Cerebellar cortex (tissue), 1 donor: Measurements from ENCODE around the gene ASNS.
A peak's percentile ranks its signal among the peaks of the same experiment; 100 is the strongest.
"Not testable (repeated sequence)": the region's sequence is repeated elsewhere in the genome, so short reads cannot be mapped to it uniquely, and the experiment has no call there.

Experiments
- DNase-seq: peaks from one replicate; pipeline ENCODE4 v3.0.0-alpha.2; 2015; ENCODE audit warnings: low spot score

The ASNS gene

GRCh38 chr7:97872025-97872669, at the start of gene ASNS:
Gene ASNS, minus strand, starts transcription at chr7:97872408. Its CDS starts 3,252 bp downstream, at chr7:97869156.
- peak; percentile 97 for DNase-seq

GRCh38 chr7:97921254-97921653, 49.0 kb upstream of the ASNS start:
- not testable (repeated sequence) for DNase-seq

DNA sequence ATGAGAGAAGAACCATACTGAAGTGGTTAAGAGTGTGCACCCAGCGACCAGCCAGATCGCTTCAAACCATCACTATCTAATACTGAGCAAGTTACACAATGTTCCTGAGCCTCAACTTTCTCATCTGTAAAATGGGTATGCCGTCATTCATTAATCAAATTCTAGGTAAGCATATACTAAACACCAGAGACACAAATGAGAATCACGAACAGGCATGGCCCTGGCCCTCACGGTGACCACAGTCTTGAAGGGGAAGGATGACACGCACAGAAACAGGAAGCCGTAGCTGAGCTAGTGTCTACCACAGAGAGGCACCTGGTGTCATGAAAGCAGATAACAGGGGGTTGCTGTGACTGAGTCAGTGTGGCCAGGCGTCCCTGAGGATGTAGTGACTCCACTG, 43.1 kb upstream of the ASNS start:
- not testable (repeated sequence) for DNase-seq

DNA sequence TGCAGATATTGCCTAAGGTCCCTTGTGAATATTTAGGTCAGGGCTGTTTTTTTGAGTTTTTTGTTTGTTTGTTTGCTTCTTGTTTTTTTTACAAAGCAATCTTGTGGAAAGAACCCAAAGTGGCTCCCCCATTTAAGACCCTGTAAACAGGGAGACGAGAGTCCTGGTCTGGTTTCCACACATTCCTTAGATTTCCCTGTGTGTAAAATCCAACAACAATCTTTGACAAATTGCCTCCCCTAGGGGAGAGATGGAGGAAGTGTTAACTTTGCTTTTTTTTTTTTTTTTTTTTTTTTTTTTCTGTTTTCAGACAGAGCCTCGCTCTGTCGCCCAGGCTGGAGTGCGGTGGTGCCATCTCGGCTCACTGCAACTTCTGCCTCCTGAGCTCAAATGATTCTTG, 40.1 kb upstream of the ASNS start:
- not testable (repeated sequence) for DNase-seq

- DNase-seq = not testable (repeated sequence)
Measured at GRCh38 chr7:97896893-97897292, 24.7 kb upstream of the ASNS start.

GRCh38 chr7:97891721-97892120, 19.5 kb upstream of the ASNS start:
- not testable (repeated sequence) for DNase-seq

GRCh38 chr7:97879527-97879926, 7.3 kb upstream of the ASNS start:
- not testable (repeated sequence) for DNase-seq

- not testable (repeated sequence) for DNase-seq
Measured at GRCh38 chr7:97874894-97875293, 2.7 kb upstream of the ASNS start.

DNA sequence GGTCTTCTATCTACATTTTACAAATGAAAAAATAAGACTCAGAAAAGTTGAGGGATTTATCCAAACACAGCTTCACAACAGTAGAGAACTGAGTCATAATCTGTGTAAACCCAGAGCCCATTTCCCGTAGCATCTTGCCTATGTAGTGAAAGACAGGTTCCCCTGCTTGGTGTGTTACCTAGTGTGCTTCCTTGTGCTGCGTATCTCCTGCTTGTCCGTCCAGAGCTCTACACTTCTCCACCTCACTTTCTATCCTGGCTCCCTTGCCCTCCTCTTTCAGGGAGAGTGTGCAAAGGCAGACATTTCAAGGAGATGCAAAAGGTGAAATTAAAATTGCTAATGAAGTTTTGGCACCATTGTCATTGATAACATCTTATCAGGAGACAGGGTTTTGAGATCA, 1.4 kb upstream of the ASNS start:
- no peak for DNase-seq

GRCh38 chr7:97871659-97872024, 566 bp downstream of the ASNS start:
- DNase-seq = peak; percentile 51

DNA sequence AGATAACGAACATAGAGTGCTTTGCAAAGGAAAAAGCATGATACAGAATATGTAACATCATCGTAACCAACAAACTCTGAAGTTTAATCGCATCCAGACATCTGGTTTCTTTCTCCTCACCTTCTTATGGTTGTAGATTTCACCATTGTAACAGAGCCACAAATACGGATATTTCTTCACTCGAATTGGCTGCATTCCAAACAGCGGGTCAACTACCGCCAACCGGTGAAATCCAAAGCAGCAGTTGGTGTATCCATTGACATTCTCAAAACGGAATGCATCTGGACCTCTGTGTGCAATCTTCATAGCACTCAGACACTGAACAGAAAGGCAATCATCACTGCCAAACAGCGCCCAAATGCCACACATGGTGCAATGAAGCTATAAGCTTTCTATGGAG, 3.4 kb downstream of the ASNS start:
- DNase-seq = no peak

- DNase-seq = no peak
Measured at GRCh38 chr7:97868314-97868713, 3.9 kb downstream of the ASNS start.

- DNase-seq = no peak
Measured at GRCh38 chr7:97865104-97865503, 7.1 kb downstream of the ASNS start.

- DNase-seq = no peak
Measured at GRCh38 chr7:97859606-97860204, 12.5 kb downstream of the ASNS start.

DNA sequence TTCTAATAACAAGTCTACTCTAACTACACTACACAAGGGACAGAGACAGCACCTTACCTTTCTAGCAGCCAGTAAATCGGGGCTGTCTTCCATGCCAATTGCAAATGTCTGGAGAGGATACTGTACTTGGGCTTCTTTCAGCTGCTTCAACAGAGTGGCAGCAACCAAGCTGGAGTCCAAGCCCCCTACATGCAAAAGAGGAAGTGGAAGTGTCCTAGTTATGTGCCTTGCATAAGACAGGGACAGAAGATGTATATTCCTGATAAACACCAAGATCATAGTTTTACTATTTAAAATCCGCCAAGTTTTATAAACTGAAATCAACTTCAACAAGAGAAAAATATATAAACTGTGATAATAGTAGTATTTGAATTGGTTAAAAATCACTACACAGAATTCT, 14.0 kb downstream of the ASNS start:
- DNase-seq = no peak

DNA sequence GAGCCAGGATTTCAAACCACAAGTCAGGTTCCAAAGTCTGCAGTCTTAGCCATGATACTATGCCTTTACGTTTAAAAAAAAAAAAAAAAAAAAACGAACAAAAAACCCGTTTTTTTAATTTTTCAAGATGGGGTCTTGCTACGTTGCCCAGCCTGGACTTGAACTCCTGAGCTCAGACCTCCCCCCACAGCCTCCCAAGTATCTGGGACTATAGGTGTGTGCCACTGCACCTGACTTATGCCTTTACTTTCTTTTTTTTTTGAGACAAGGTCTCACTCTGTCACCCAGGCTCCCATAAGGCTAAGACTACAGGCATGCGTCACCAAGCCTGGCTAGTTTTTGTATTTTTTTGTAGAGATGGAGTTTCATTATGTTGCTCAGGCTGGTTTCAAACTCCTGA, 14.7 kb downstream of the ASNS start:
- DNase-seq = no peak

- DNase-seq = no peak
Measured at GRCh38 chr7:97851683-97852082, 20.5 kb downstream of the ASNS start.

DNA sequence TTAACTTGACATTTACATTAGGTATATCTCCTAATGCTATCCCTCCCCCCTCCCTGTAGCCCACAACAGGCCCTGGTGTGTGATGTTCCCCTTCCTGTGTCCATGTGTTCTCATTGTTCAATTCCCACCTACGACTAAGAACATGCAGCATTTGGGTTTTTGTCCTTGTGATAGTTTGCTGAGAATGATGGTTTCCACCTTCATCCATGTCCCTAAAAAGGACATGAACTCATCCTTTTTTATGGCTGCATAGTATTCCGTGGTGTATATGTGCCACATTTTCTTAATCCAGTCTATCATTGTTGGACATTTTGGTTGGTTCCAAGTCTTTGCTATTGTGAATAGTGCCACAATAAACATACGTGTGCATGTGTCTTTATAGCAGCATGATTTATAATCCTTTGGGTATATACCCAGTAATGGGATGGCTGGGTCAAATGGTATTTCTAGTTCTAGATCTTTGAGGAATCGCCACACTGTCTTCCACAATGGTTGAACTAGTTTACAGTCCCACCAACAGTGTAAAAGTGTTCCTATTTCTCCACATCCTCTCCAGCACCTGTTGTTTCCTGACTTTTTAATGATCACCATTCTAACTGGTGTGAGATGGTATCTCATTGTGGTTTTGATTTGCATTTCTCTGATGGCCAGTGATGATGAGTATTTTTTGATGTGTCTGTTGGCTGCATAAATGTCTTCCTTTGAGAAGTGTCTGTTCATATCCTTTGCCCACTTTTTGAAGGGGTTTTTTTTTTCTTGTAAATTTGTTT, 21.8 kb downstream of the ASNS start:
- not testable (repeated sequence) for DNase-seq

GRCh38 chr7:97847791-97848190, 24.4 kb downstream of the ASNS start:
- DNase-seq = no peak

- no peak for DNase-seq
Measured at GRCh38 chr7:97846945-97847344, 25.3 kb downstream of the ASNS start.

DNA sequence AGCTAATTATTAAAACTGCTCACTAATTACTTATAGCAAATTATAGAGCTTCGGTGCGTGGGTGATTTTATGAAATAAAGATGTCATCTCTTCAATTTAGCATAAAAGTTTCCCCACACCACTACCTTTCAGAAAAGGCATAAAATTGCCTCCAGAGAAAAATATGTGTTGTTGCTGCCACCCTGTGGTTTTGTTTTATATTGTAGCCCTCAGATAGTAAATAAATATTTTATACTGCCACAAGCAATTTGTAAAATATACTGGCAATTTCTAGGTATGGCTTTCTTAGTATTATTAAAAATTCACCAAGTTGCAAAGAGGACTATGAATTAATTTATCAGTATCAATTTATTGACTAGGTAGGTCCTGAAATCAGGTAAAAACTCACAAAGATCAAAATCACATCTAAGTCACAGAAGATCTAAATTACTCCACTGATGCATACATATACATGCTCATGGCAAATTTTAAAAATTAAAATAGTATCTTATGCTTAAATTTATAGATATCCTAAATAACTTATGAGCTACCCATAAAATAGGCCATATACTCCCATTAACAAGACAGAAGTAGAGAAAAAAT, 26.5 kb downstream of the ASNS start:
- peak; percentile 14 for DNase-seq

- no peak for DNase-seq
Measured at GRCh38 chr7:97844036-97844435, 28.2 kb downstream of the ASNS start.
